ENCODE data around the gene RPL19.
"Not testable (repeated sequence)": the region's sequence is repeated elsewhere in the genome, so short reads cannot be mapped to it uniquely, and the experiment has no call there.

RPL19 gene

DNA sequence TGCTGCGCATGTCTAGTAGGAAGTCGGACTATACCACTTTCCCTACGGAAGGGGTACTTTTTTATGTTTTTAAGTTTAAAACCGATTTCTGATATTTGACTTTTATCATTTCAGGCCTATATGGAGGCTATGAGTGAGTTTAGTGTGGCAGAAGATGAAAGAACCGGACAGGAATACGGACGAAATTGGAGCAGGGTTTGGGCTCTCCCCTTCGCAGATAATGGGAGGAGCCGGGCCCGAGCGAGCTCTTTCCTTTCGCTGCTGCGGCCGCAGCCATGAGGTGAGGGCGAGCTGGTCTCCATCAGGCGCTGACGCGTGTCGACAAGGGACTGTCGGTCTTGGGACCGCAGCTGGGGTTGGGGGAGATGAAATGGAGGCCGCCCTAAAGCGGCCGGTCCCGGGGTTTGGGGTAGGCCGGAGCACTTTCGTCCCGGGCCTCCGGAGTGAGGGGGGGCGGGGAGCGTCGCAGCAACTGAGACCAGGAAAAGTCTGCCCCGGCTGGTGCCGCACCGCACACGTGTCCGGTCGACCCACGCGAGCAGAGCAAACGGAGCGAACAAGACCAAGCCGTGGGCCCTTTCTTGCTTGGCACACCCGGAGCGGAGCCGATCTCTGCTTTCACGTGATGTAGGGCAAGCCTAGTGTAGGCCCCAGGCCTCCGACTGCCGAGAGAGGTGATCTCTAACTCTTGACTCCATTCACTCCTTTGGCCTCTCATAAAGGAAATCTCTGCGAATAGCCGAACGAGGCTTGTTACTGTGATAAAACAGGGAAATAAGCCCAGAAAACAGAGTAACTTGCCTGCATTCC is at the start of gene RPL19:
Gene RPL19 (plus strand): TSS at position 214 of the 810 bp plus-strand sequence. CDS start 62 bp downstream, at position 276.
- DNase-seq = peak; percentile 91

DNA sequence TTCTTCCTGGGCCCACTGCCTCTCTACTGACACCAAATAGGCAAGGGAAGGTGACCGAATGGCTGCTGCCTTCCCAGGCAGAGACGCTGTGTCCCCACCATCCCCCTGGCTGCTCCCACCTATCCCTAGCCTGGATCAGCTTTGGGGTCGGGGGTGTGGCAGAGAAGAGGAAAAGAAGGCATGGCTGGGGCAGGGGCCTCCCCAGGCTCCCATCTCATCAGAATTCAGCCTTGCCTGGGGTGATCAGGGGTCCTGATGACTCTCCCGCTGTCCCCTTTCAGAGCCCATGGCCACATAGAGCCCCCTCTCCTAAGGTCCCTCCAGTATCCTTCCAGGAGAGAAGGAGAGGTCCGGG is 49.3 kb upstream of the RPL19 start:
- no peak for DNase-seq

DNA sequence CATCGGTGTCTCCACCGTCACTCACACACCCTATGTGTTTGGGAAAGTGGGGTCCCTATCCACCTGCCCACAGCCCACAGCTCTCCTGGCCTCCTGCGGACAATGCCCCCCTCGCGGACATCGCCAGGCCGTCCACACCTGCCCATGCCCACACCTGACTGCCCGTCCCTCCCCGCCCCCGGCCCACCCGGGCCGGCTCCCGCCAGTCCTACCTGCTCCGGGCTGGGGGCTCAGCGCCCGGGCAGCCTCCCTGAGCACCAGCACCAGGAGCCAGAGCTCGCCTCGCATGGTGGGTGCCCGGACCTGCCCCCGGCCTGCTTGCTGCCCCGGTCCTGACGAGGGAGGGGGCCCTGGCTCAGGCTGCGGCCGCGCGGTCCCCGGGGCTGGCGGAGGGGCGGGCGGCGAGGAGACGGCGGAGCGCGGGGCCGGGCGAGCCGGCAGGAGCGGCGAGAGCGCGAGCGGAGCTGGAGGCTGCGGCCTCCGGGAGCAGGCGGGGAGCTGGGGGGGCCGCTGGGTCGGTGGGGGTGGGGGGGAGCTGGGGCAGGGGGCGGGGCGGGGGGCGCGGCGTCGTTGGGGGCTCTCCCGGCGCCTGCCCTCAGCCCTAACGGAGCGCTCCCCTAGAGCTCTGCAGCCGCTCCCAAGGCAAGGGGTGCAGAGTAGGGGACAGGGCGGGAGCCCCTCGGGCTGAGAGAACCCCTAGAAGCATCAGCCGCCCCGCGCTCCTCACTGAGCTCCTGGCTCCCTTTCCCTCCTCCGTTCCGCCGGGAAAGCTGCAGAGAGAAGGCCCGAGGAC is 48.7 kb upstream of the RPL19 start, which contains the start of gene PLXDC1:
Gene PLXDC1 (minus strand): TSS at position 488 of the 793 bp plus-strand sequence. CDS start 200 bp downstream, at position 288.
- no peak for DNase-seq

DNA sequence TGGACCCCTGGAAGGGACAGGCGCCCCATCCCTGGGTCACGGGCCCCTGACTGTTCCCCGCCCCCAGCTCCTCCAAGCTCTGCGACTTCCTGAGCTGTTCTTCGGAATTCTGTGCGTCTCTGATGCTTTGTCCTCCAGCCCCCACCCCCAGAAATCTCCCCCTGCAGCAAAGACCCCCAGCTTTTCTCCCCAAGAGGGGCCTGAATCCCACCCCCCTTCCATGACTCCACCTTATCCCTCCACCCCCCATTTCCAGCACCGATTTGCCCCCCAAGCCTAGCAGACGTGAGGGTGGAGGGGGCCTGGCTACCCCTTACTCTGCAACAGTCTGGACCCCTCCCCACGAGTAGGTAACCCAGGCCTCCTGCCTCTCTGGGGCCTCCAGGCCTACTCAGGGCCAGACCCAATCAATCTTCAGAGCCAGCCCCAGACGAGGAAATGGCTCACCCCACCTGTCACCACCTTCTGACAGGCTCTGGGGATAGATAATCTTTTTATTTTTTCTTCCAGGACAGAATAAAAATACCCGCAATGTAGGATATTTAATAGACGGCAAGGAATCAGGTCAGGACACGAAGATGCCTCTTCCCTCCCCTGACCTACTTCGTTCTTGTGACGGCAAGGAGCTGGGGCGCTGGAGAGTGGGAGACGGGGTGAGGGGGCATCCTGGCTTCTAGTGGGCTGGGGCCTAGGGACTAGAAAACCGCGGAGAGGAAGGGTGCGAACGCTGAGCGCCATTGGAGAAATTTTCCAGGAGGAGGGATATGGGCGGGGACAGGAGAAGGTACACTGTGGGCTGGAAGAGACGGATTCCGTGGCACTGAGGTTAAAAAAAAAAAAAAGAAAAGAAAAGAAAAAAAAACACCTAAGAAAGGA is 47.9 kb upstream of the RPL19 start:
- peak; percentile 62 for DNase-seq

DNA sequence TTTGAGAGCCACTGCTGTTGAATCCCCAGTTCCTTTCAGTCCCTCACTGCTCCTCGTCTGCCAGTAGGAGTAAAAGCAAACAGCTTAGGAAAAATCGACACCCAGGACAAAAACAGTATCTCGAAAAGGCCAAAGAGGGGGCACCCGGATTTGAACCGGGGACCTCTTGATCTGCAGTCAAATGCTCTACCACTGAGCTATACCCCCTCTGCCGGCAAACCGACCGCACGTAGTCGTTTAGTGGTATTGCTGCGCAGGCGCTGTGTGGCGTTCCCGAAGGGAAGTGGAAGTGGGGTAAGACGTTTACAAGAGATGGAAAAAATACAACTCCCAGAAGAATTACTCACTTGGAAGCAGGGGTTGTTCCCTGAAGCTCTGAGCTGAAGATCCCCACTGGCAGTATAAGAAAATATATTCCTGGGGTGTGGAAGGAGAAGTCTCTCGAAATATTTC is 46.5 kb upstream of the RPL19 start:
- peak; percentile 83 for DNase-seq

DNA sequence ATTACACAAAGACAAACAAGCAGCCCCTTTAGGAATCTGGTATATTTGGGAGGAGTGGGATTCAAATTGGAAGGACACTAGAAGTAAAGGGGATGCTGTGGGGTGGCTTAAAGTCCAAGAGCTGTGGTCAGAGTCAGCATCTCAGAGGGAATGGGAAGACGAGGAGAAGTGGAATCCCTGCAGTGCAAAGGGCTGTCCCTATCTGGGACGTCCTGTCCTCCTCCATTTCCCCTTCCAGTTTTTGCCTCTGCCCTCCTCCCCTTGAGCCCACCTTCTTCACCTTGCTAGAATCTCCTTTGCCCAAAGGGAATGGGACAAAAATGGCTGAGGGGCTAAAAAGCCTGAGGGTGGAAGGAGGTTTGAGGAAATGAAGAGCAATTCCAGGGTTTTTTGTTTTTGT is 44.4 kb upstream of the RPL19 start:
- no peak for DNase-seq

DNA sequence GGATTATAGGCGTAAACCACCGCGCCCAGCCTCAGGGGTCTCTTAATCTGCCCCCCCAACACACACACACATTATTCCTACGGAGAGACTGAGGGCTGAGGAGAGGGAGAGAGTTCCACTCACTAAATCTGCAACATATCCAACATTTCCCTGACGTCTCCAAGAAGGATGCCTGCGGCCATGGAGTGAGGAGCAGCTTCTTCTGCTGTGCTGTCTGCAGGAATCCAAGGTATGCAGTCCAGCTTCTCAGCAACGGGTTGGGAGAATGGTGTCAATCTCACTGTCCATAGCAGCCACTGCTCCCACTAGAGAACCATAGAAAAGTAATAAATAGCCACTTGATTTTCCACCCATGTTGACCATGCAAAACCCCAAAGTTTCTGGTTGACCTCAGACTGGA is 43.6 kb upstream of the RPL19 start:
- DNase-seq = no peak

DNA sequence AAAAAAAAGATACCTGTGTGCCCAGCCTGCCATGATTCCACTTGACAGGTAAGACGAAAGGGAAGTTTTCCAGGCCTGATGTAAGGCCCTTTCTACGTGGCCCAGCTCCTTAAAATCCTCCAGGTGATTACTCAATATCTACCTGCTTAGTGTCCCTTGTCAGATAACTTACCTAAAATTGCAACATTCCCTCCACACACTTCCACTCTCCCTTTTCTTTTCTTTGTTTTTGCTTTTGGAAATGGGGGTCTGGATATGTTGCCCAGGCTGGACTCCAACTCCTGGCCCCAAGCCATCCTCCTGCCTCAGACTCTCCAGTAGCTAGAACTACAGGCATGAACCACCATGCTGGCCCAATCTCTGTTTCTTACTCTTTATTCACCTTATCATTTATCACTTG is 41.5 kb upstream of the RPL19 start:
- DNase-seq = no peak

DNA sequence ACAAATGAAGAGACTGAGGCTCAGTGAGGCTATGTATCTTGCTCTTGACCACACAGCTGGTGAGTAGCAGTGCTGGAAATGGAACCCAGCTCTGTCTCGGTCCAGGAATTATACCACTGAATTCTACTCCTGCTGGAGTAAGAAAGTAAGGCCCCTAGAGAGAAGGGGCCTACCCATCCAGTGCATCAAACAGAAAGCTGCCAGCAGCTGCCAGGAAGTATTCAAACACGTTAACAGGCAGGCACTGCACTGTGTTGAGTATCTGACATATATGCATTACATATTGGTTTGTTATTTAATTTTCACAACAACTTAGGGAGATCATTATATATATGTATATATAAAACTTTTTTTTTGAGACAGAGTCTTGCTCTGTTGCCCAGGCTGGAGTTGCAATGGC is 38.1 kb upstream of the RPL19 start:
- DNase-seq = no peak

DNA sequence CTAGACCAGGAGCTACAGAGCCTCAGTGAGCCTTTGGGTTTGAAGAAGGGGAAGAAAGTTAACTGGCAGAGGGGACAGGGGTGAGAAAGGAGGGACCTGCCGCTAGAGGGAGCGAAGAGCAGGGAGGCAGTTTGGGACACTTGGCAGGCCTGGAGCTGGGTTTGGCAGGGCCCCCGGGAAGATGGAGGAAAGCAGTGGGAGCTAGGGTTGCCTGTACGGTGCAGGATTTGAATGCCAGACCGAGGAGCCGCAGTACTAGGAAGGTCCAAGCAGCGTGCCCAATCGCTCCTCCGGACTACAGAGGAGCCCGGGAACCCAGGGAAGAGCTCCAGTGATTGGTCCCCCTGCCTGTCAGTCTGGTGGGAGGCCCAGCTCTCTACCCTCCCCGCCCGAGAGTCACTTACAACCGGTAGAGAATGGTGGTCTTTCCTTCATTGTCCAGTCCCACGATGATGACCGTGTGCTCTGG is 35.4 kb upstream of the RPL19 start:
- DNase-seq = peak; percentile 20

DNA sequence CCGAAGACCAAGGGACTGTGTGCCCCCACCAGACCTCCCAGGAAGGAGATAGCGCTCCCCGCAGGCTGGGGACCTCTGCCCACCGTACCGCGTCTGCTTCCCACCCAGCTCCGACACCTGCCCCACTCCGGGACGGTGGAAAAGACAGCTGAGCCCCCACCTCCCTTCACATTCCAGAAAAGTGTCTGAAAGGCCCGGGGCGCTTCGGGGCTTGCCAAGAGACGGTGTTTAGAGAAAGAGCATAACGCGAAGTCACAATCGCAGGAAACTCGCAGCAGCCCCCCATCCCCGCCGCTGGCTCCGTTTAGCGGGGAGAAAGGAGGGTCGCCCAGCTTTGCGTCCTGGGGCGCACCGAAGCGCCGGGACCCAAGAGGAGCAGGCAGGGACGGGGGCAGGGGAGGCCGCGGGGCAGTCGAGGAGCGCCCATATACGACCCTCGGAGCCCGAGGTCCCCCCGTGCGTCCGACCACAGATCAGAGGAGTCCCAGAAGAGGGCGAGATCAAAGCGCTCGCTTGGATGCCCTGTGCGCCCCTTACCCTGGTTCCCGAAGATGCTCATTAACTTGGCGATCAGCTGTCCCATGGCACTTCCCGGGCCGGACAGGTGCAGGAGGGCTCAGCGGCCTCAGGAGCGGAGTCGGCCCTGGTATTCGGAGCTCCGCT is 34.8 kb upstream of the RPL19 start:
- DNase-seq = no peak

DNA sequence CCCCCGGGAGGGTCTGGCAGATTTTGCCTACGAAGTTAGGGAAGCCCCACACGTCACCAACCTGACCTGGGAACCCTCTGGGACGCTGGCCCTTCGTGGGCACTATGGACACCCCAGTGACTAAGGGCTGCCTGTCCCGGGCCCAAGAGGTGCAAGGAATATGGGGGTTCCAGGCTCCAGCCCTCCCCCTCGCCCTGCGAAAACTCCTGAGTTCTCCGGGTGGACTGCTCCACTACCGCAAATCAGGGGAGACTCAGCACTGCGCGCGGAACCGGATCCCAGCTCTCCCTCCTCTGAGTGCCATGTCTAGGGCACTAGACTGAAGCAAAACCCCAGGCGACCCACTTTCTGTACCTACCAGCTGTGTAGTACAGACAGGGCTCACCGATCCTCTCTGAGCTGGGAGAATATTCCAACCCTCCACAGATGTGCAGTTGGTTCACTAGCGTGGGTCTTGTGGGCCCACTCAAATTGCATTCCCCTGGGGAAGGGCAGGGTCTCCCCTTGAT is 34.2 kb upstream of the RPL19 start, which contains the start of gene ARL5C:
Gene ARL5C (minus strand): TSS at position 321 of the 509 bp plus-strand sequence. CDS start 401 bp downstream, outside the sequence.
- DNase-seq = no peak

DNA sequence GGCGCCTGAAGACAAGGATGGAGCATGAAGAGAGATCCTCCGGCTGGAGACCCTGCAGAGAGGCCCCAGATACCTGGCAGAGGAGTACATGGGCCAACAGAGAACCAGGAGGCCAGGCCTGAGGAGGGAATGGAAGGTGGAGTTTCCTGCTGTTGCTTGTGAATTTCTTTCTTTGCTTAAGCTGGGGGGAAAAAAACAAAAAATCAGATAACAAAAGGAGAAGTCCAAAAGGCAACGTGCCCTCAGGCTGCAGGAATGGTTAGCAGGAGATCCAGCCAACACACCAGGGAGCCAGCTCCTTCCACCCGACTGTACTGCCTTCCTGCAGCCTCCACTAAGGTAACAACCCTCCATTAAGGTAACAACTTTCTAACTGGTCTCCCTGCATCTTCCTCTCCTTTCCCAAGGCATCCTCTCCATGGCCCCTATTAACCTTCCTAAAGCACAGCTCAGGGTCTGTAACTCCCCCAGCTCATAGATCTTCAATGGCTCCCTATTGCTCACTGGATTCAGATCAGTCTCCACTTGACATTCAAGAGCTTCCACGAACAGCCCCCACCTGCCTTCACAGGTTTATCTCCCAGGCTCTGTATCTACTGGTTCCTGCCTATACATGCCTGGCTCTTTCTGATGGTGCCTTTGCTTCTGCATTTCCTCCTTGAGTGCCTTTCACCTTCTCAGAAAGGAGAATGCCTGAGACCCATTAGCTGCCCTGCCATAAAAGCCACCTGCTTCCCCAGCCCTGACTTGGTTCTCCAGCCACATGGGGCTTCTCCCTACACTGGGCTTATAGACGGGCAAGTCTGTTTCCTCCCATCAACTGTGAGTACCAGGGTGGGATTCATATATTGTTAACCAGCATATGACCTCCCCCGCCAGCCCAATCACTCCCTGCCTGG is 33.4 kb upstream of the RPL19 start:
- no peak for DNase-seq

DNA sequence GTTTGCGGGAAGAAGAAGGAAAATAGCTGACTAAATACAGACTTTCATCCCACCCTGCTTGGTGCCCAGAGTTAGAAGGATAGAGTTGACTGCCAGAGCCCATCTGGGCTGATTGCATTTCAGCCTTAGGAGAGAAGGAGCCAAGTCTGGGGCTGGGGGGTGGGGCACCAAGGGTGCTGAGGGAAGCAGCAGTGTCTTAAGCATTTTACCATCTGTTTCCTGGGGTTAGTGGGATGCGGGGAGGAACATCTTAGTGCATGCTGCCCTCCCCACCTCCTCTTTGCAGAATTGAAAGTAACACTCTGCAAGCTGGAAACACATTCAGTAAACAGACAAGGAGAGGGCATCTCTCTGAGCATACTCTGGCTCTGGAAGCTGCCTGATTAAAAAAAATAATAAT is 32.6 kb upstream of the RPL19 start:
- no peak for DNase-seq

DNA sequence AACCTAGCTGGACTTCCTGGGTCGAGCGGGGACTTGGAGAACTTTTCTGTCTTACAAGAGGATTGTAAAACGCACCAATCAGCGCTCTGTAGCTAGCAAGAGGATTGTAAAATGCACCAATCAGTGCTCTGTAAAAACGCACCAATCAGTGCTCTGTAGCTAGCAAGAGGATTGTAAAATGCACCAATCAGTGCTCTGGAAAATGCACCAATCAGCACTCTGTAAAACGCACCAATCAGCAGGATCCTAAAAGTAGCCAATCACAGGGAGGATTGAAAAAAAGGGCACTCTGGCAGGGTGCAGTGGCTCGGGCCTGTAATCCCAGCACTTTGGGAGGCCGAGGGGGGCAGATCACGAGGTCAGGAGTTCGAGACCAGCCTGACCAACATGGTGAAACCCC is 31.6 kb upstream of the RPL19 start:
- DNase-seq = not testable (repeated sequence)

DNA sequence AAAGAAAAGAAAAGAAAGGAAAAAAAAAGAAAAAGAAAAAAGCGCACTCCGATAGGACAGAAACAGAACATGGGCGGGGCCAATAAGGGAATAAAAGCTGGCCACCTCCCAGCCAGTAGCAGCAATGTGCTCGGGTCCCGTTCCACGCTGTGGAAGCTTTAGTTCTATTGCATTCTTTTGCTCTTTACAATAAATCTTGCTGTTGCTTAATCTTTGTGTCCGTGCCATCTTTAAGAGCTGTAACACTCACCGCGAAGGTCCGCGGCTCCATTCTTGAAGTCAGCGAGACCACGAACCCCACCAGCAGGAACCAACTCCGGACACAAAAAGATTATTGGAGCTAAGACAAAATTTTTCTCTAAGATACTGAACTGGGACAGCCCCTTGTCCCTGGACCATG is 31.0 kb upstream of the RPL19 start:
- no peak for DNase-seq

DNA sequence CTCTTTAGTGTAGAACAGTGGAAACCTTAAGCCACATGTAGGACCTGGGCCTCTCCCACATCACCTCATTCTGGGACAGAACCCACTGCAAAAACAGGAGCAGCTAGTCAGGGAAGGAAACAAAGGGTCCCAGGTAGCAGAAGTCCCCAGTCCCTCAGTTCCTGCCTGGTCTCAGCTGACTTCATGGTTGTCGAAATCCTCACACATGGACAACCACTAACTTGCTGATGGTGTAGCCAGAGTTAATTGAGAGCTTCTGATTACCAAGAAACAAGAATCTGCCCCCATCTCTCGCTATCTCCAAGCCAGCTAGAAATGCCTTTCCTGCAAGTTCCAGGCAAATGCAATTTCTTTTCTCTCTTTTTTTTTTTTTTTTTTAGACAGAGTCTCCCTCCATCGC is 30.6 kb upstream of the RPL19 start:
- no peak for DNase-seq

DNA sequence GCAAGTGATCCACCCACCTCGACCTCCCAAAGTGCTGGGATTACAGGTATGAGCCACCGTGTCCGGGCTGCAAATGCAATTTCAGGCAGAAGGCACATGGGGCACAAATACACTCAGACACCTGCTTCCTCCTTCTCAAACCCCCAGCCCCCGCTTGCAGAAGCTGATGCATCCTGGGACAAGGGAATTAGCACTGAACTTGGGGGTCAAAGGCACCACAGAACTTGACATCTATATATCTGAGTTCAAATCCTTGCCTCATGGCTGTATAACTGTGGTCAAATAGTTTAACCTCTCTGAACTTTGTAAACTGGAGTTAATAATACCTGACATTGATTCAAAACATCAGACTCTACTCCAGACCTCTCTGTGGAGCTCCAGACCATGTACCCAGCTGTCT is 30.0 kb upstream of the RPL19 start:
- no peak for DNase-seq

DNA sequence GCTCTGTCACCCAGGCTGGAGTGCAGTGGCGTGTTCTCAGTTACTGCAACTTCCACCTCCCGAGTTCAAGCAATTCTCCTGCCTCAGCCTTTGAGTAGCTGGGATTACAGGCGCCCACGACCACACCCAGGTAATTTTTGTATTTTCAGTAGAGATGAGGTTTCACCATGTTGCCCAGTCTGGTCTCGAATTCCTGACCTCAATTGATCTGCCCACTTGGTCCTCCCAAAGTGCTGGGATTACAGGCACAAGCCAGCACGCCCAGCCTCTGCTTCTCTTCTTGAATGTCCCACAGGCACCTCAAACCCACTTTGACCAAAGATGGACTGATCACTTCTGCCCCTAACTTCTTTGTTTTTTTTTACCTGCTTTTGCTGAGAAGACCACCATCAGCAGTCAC is 29.5 kb upstream of the RPL19 start:
- DNase-seq = no peak

DNA sequence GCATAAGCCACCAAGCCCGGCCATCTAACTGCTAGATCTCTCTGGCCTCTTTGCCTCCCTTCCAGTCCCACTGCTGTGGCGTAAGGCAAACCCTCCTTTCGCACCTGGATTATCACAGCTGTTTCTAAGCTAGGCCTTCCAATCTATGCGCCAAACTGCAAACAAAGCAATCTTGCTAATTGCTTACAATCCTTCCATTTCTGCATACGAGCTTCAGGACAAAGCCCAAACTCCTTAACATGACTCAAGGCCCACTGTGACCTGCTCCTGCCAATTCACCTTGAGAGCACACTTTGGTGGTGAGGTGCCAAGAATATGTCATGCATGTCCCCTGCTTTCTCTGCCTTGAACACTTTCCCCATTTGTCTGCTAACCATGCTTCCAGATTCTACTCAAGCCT is 28.1 kb upstream of the RPL19 start:
- no peak for DNase-seq

DNA sequence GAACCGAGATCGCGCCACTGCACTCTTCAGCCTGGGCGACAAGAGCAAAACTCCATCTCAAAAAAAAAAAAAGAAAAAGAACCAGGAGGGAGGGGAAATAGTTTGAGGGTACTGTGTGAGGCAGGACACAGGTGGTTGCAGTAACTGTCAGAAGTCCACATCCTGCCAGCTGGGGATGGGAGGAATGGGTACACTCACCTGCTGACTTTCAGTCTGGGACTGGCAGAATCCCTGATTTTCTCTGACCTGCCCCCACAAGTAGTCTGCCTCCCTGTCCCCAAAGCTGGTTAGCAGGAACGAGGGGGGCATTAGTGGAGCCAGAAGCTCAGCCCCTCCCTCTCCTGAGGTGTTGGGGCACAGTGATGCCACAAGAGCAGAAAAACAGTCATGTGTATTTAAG is 27.0 kb upstream of the RPL19 start:
- no peak for DNase-seq
